Glomerular endothelial cell (primary cell): ENCODE results near the gene PPIL4. TPM values are rescaled to one million over a fixed set of nuclear protein-coding genes. Genes with fewer than 3 reads are reported as not detected.

Experiments
- DNase-seq: peaks from one replicate; pipeline ENCODE4 v3.0.0-alpha.2; 2011; ENCODE audit warnings: low read depth, low spot score; ENCODE audit errors: extremely low read depth
- total RNA-seq: library from RNA; depleted of rRNA; stranded (reverse); fragments of >200 nt; gene quantifications from 2 replicates; pipeline ENCODE4 v1.2.3, GENCODE V29; 2015

Gene PPIL4
- 21.6 and 27.6 TPM in 2 replicates for total RNA-seq

- peak; percentile 36 for DNase-seq
Measured at GRCh38 chr6:149545754-149546471, at the start of gene PPIL4. PPIL4 (minus strand) TSS chr6:149546043; CDS start chr6:149546005, 38 bp downstream.

- no peak for DNase-seq
Measured at GRCh38 chr6:149593408-149593807, 47.6 kb upstream of the PPIL4 start.

GRCh38 chr6:149592983-149593382 lies 47.1 kb upstream of the PPIL4 start:
- no peak for DNase-seq

- no peak for DNase-seq
Measured at GRCh38 chr6:149586149-149586548, 40.3 kb upstream of the PPIL4 start.

GRCh38 chr6:149581349-149581748 lies 35.5 kb upstream of the PPIL4 start:
- DNase-seq = no peak

GRCh38 chr6:149580880-149581279 lies 35.0 kb upstream of the PPIL4 start:
- DNase-seq = no peak

- no peak for DNase-seq
Measured at GRCh38 chr6:149567945-149568585, 22.2 kb upstream of the PPIL4 start.

- no peak for DNase-seq
Measured at GRCh38 chr6:149567194-149567586, 21.3 kb upstream of the PPIL4 start.

GRCh38 chr6:149566410-149567193 lies 20.8 kb upstream of the PPIL4 start:
- DNase-seq = no peak

- peak; percentile 52 for DNase-seq
Measured at GRCh38 chr6:149565527-149566409, 19.9 kb upstream of the PPIL4 start, which contains the start of gene GINM1. GINM1 (plus strand) TSS chr6:149566375; CDS start chr6:149566415, 40 bp downstream.

GRCh38 chr6:149563928-149564325 lies 18.1 kb upstream of the PPIL4 start:
- DNase-seq = no peak

GRCh38 chr6:149563203-149563927 lies 17.5 kb upstream of the PPIL4 start:
- no peak for DNase-seq

GRCh38 chr6:149560736-149561135 lies 14.9 kb upstream of the PPIL4 start:
- DNase-seq = no peak

GRCh38 chr6:149559389-149559788 lies 13.5 kb upstream of the PPIL4 start:
- DNase-seq = no peak

GRCh38 chr6:149558029-149558428 lies 12.2 kb upstream of the PPIL4 start:
- DNase-seq = no peak

- DNase-seq = no peak
Measured at GRCh38 chr6:149551920-149552319, 6.1 kb upstream of the PPIL4 start.

GRCh38 chr6:149545258-149545753 lies 537 bp downstream of the PPIL4 start:
- DNase-seq = no peak

- no peak for DNase-seq
Measured at GRCh38 chr6:149544646-149545257, 1.1 kb downstream of the PPIL4 start.

- no peak for DNase-seq
Measured at GRCh38 chr6:149541139-149541538, 4.7 kb downstream of the PPIL4 start.
